IMR-90 (cell line): ENCODE measurements around the gene PKDCC. TPM values are rescaled to one million over a fixed set of nuclear protein-coding genes. Genes with fewer than 3 reads are reported as not detected.

Source experiments
- ATAC-seq: fragments of 200-7000 bp; cut with Tn5 transposase; 2 replicates; pipeline ENCODE4 v1.9.1; 2020; ENCODE audit warnings: low read depth, mild to moderate bottlenecking, moderate library complexity
- BruUV-seq: library from RNA; stranded (reverse); fragments of 400-500 nt; replicated peaks from 2 replicates; lab custom pipeline; 2021; lab: Mats Ljungman, UMichigan
- CTCF ChIA-PET: fragments of 300-600 bp; formaldehyde crosslinking; extraction: SDS; loops from one replicate; lab custom pipeline; 2021; ENCODE audit warnings: antibody characterized with exemption; lab: Yijun Ruan, JAX
- POLR2A ChIA-PET: fragments of 300-600 bp; sonication (Branson Sonifier 250); formaldehyde crosslinking; loops from one replicate; lab custom pipeline; 2022; ENCODE audit warnings: antibody characterized with exemption; ENCODE audit not compliant: unreplicated experiment; lab: Charles Lee
- DNase-seq: peaks from one replicate; pipeline ENCODE4 v3.0.0; 2013
- H2AFZ ChIP-seq: replicated peaks from 2 replicates; pipeline ENCODE3; 2013; ENCODE audit warnings: low read length, mild to moderate bottlenecking; ENCODE audit not compliant: poor library complexity
- H2AK5ac ChIP-seq: 2 replicates; pipeline ENCODE4 v1.6.1; 2013; ENCODE audit warnings: low read depth, low read length, inconsistent platforms
- H2AK9ac ChIP-seq: replicated peaks from 2 replicates; pipeline ENCODE3; 2013; ENCODE audit warnings: mild to moderate bottlenecking, low read depth, low read length, moderate library complexity; ENCODE audit not compliant: poor library complexity
- H2BK120ac ChIP-seq: 2 replicates; pipeline ENCODE4 v1.6.1; 2013; ENCODE audit warnings: low read depth, low read length, inconsistent platforms
- H2BK15ac ChIP-seq: 3 replicates; pipeline ENCODE4 v1.6.1; 2013; ENCODE audit warnings: low read depth, low read length, inconsistent platforms
- H2BK20ac ChIP-seq: 2 replicates; pipeline ENCODE4 v1.6.1; 2013; ENCODE audit warnings: low read depth, mild to moderate bottlenecking, inconsistent platforms, low read length, moderate library complexity
- H2BK5ac ChIP-seq: 2 replicates; pipeline ENCODE4 v1.6.1; 2013; ENCODE audit warnings: mild to moderate bottlenecking, low read depth, low read length, inconsistent platforms; ENCODE audit not compliant: poor library complexity, severe bottlenecking
- H3K14ac ChIP-seq: replicated peaks from 2 replicates; pipeline ENCODE4 v1.6.1; 2013; ENCODE audit warnings: low read depth, low read length, inconsistent platforms
- H3K18ac ChIP-seq: 2 replicates; pipeline ENCODE4 v1.6.1; 2013; ENCODE audit warnings: low read depth, low read length, control low read depth
- H3K23ac ChIP-seq: 2 replicates; pipeline ENCODE4 v1.6.1; 2013; ENCODE audit warnings: low read depth, low read length, inconsistent platforms
- H3K27ac ChIP-seq: 2 replicates; pipeline ENCODE4 v1.5.1; 2013; ENCODE audit warnings: mild to moderate bottlenecking, control low read depth, low read length; ENCODE audit not compliant: insufficient read depth
- H3K27me3 ChIP-seq: 2 replicates; pipeline ENCODE4 v1.6.1; 2013; ENCODE audit warnings: low read length; ENCODE audit not compliant: control insufficient read depth, insufficient read depth
- H3K36me3 ChIP-seq: 2 replicates; pipeline ENCODE4 v1.6.1; 2013; ENCODE audit warnings: low read length, mixed read lengths; ENCODE audit not compliant: control insufficient read depth, insufficient read depth
- H3K4ac ChIP-seq: 2 replicates; pipeline ENCODE4 v1.6.1; 2013; ENCODE audit warnings: low read depth, low read length, inconsistent platforms
- H3K4me1 ChIP-seq: 2 replicates; pipeline ENCODE4 v1.6.1; 2013; ENCODE audit warnings: low read length, mixed read lengths; ENCODE audit not compliant: control insufficient read depth, insufficient read depth
- H3K4me2 ChIP-seq: 2 replicates; pipeline ENCODE4 v1.6.1; 2013; ENCODE audit warnings: low read depth, mild to moderate bottlenecking, control low read depth, low read length, moderate library complexity
- H3K4me3 ChIP-seq: 2 replicates; pipeline ENCODE4 v1.5.1; 2013; ENCODE audit warnings: low read depth, mild to moderate bottlenecking, control low read depth, low read length, moderate library complexity; ENCODE audit not compliant: insufficient read depth
- H3K56ac ChIP-seq: 2 replicates; pipeline ENCODE4 v1.6.1; 2013; ENCODE audit warnings: low read length, inconsistent platforms; ENCODE audit not compliant: insufficient read depth; ENCODE audit errors: extremely low read depth
- H3K79me1 ChIP-seq, 2 experiments: 2 replicates each; pipeline ENCODE4 v1.6.1; 2013; ENCODE audit warnings: low read length in 2 of 2, inconsistent platforms in 1 of 2, low read depth in 1 of 2
- H3K9ac ChIP-seq: 2 replicates; pipeline ENCODE4 v1.6.1; 2013; ENCODE audit warnings: low read depth, low read length, control low read depth
- H3K9me1 ChIP-seq: 2 replicates; pipeline ENCODE4 v1.6.1; 2013; ENCODE audit warnings: low read length, inconsistent platforms; ENCODE audit not compliant: insufficient read depth
- H3K9me3 ChIP-seq: 2 replicates; pipeline ENCODE4 v1.6.1; 2013; ENCODE audit warnings: low read length; ENCODE audit not compliant: control insufficient read depth, insufficient read depth
- H4K20me1 ChIP-seq: 2 replicates; pipeline ENCODE4 v1.6.1; 2013; ENCODE audit warnings: low read length, inconsistent platforms; ENCODE audit not compliant: insufficient read depth
- H4K5ac ChIP-seq: 2 replicates; pipeline ENCODE4 v1.6.1; 2013; ENCODE audit warnings: mild to moderate bottlenecking, low read depth, low read length, control low read depth
- H4K8ac ChIP-seq, 2 experiments: 2 replicates each; pipeline ENCODE4 v1.6.1; 2013; ENCODE audit warnings: low read depth in 2 of 2, low read length in 2 of 2, control low read depth in 1 of 2, inconsistent platforms in 1 of 2
- H4K91ac ChIP-seq: 2 replicates; pipeline ENCODE4 v1.6.1; 2013; ENCODE audit warnings: low read depth, low read length, inconsistent platforms; ENCODE audit not compliant: insufficient read depth
- FOS ChIP-seq: fragments of 150-350 bp; IDR thresholded peaks from 2 replicates; pipeline ENCODE4 v1.6.1; 2016; ENCODE audit warnings: low read depth, low read length
- MAFK ChIP-seq: IDR thresholded peaks from 2 replicates; pipeline ENCODE4 v1.6.1; 2012; ENCODE audit warnings: low read depth, low read length, improper control_type of control experiment
- NFE2L2 ChIP-seq: fragments of 150-350 bp; IDR thresholded peaks from 2 replicates; pipeline ENCODE4 v1.6.1; 2016; ENCODE audit warnings: low read depth, mild to moderate bottlenecking, low read length
- RAD21 ChIP-seq: IDR thresholded peaks from 2 replicates; pipeline ENCODE4 v1.6.1; 2012; ENCODE audit warnings: low read length, improper control_type of control experiment
- RCOR1 ChIP-seq: IDR thresholded peaks from 2 replicates; pipeline ENCODE4 v1.6.1; 2012; ENCODE audit warnings: mild to moderate bottlenecking, low read length, improper control_type of control experiment; ENCODE audit not compliant: insufficient replicate concordance
- RFX5 ChIP-seq: IDR thresholded peaks from 2 replicates; pipeline ENCODE4 v1.8.0; 2012; ENCODE audit warnings: low read depth, mild to moderate bottlenecking, low read length, moderate library complexity
- SMC3 ChIP-seq: fragments of 150-350 bp; IDR thresholded peaks from 2 replicates; pipeline ENCODE4 v1.6.1; 2016; ENCODE audit warnings: low read depth, mild to moderate bottlenecking, antibody characterized with exemption, low read length, moderate library complexity
- USF2 ChIP-seq: fragments of 150-350 bp; IDR thresholded peaks from 2 replicates; pipeline ENCODE4 v1.6.1; 2017; ENCODE audit warnings: mild to moderate bottlenecking, antibody characterized with exemption, low read length, low read depth
- WGBS, 2 experiments: methylation state at CpG; one replicate each; pipeline versions ENCODE4 v1.1.5 to v1.1.7; 2013; ENCODE audit warnings: missing lambda C conversion rate in 2 of 2; ENCODE audit not compliant: insufficient read length in 1 of 2; ENCODE audit errors: extremely low coverage in 2 of 2; 5-methylcytosine and 5-hydroxymethylcytosine counted together
- dilution Hi-C: fragments of 300-500 bp; cut with HindIII; formaldehyde crosslinking; loops from one replicate; pipeline ENCODE4 v1.14.3; 2018; ENCODE audit warnings: low sequenced_read_pairs; ENCODE audit not compliant: unreplicated experiment
- in situ Hi-C: fragments of 300-500 bp; cut with MboI; formaldehyde crosslinking; loops from 3 replicates; pipeline ENCODE4 v1.14.3; 2019; ENCODE audit warnings: low sequenced_read_pairs, inconsistent platforms, mixed read lengths
- intact Hi-C: fragments of 100-400 bp; cut with micrococcal nuclease; formaldehyde crosslinking; loops from 2 replicates; pipeline ENCODE4 v1.10.0; 2022
- polyA plus RNA-seq, 3 experiments: library from polyadenylated mRNA; depleted of rRNA; stranded (reverse); fragments of >200 nt; gene quantifications; 2 replicates each; pipeline ENCODE4 v1.2.3, GENCODE V29; 2012; ENCODE audit warnings: low replicate concordance in 1 of 3
- total RNA-seq: library from RNA; depleted of rRNA; stranded (reverse); fragments of >200 nt; gene quantifications from 2 replicates; pipeline ENCODE4 v1.2.3, GENCODE V29; 2012
- TF ChIP-seq, protein P1 (sequence below): fragments of 150-350 bp; IDR thresholded peaks from 2 replicates; pipeline ENCODE4 v1.6.1; 2016; ENCODE audit warnings: low read depth, mild to moderate bottlenecking, low read length, moderate library complexity, borderline replicate concordance

Gene PKDCC
- total and polyA plus RNA-seq, 2 of the 4 experiments (the other 2 are of a cell fraction): 55.6 to 95.7 TPM

- WGBS, 2 experiments: no CpG with 5 or more reads among the region's 15 CpGs
- Histone ChIP-seq H4K5ac (no peak overlapping the region), H2BK5ac (no peak overlapping the region), H3K79me1 (no peaks in the 10 kb centered on the region), H4K8ac (no peak overlapping the region), H3K4ac (no peak overlapping the region), H3K14ac (no peak overlapping the region), H2BK15ac (no peak overlapping the region), H4K20me1 (no peaks in the 10 kb centered on the region), H3K9me3 (no peaks in the 10 kb centered on the region; the same call in 1 of the 2 replicates), H3K4me3 (no peak overlapping the region), H3K4me1 (no peaks in the 10 kb centered on the region), H3K27ac (no peak overlapping the region), H3K56ac (no peak overlapping the region), H3K27me3 (peaks cover 33% of the 10 kb centered on the region), H2AK5ac (no peak overlapping the region), H3K36me3 (no peaks in the 10 kb centered on the region), H2BK20ac (no peak overlapping the region), H3K18ac (no peak overlapping the region), H3K4me2 (no peak overlapping the region), H2AFZ (peak overlapping the region; percentile 16), H2AK9ac (no peak overlapping the region), H4K91ac (no peak overlapping the region), H2BK120ac (no peak overlapping the region), H3K9ac (no peak overlapping the region), H3K9me1 (no peaks in the 10 kb centered on the region), H3K23ac (no peak overlapping the region)
- DNase-seq (no peak), ATAC-seq (no peak)
- intact Hi-C loops (no loop called here), in situ Hi-C loops (no loop called here), dilution Hi-C loops (no loop called here)
- BruUV-seq: no TSS peak
- ChIA-PET CTCF (no interaction called here), POLR2A (no interaction called here)
- TF ChIP-seq USF2: no peak
- TF ChIP-seq NFE2L2: no peak
- no peak for TF ChIP-seq RFX5
- no peak for TF ChIP-seq SMC3
- TF ChIP-seq, protein P1, sequence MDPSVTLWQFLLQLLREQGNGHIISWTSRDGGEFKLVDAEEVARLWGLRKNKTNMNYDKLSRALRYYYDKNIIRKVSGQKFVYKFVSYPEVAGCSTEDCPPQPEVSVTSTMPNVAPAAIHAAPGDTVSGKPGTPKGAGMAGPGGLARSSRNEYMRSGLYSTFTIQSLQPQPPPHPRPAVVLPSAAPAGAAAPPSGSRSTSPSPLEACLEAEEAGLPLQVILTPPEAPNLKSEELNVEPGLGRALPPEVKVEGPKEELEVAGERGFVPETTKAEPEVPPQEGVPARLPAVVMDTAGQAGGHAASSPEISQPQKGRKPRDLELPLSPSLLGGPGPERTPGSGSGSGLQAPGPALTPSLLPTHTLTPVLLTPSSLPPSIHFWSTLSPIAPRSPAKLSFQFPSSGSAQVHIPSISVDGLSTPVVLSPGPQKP: no peak
- no peak for TF ChIP-seq MAFK
- no peak for TF ChIP-seq RAD21
- no peak for TF ChIP-seq FOS
- no peak for TF ChIP-seq RCOR1
These were observed 49.4 kb upstream of the PKDCC start for GRCh38 chr2:41998186-41999127.
